Stimulated activated CD4-positive, alpha-beta T cell treated with anti-CD3 and anti-CD28 coated beads, Interleukin-1b, Interleukin-23, amount 100 ng/mL, for 4 hours (primary cell): ENCODE results near the gene SCYL3.
"Not testable (repeated sequence)": the region's sequence is repeated elsewhere in the genome, so short reads cannot be mapped to it uniquely, and the experiment has no call there.

Source experiments
- DNase-seq, 2 donors: peaks; one replicate each; pipeline ENCODE4 v3.0.0-alpha.2; 2020; ENCODE audit warnings: low read depth in 2 of 2

The SCYL3 gene

DNA sequence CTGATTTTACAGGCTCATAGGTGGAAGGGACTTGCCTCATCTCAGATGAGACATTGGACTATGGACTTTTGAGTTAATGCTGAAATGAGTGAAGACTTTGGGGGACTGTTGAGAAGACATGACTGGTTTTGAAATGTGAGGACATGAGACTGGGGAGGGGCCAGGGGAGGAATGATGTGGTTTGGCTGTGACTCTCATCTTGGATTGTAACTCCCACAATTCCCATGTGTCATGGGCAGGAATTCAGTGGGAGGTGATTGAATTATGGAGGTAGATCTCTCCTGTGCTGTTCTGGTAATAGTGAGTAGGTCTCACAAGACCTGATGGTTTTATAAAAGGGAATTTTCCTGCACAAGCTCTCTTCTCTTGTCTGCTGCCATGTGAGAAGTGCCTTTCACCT, 20.8 kb downstream of the SCYL3 start:
- no peak for DNase-seq

DNA sequence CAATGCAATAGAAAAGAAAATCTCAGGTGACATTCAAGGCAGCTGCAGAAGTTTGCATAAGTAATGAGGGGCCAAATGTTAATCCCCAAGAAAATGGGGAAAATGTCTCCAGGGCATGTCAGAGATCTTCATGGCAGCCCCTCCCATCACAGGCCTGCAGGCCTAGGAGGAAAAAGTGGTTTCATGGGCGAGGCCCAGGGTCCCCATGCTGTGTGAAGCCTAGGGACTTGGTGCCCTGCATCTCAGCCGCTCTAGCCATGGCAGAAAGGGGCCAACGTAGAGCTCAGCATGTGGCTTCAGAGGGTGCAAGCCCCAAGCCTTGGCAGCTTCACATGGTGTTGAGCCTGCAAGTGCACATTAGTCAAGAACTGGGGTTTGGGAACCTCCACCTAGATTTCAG, 21.7 kb downstream of the SCYL3 start:
- DNase-seq = not testable (repeated sequence)

DNA sequence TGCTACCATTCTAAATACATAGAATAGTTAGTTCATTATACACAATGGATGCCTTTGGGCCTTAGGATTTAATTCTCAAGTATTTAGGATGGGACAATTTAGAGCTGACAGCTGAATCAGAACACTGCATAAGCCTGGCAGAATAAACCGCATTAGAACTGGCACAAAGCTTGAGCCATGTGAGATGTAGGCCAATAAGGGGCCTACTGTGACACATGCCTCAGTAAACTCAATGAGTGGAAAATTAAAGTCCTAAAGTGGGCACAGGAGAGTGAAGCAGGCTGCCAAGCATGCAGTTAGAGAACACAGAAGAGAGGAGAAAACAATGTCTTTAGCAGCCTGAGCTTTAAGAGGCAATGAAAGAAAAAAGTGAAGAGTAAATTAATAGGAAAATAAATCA, 24.3 kb downstream of the SCYL3 start:
- DNase-seq = no peak

DNA sequence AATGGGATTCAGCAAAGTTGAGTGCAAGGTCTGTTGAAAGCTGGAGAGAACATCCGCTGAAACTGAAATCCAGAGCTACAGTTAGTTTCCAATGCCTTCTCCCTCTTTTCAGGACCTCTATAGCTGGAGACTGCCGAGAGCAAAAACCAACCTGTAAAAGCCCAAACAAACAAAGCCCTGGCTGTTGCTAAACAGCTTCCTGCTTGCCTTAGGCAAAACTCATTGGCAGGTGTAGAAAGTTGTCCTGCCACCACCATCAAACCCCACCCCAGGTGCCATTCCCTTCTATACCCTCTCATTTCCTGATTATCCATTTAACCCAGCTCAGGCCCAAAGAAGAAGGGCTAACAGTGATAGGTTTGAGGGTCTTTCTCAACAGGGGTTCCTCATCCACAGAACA, 24.7 kb downstream of the SCYL3 start:
- DNase-seq = no peak

DNA sequence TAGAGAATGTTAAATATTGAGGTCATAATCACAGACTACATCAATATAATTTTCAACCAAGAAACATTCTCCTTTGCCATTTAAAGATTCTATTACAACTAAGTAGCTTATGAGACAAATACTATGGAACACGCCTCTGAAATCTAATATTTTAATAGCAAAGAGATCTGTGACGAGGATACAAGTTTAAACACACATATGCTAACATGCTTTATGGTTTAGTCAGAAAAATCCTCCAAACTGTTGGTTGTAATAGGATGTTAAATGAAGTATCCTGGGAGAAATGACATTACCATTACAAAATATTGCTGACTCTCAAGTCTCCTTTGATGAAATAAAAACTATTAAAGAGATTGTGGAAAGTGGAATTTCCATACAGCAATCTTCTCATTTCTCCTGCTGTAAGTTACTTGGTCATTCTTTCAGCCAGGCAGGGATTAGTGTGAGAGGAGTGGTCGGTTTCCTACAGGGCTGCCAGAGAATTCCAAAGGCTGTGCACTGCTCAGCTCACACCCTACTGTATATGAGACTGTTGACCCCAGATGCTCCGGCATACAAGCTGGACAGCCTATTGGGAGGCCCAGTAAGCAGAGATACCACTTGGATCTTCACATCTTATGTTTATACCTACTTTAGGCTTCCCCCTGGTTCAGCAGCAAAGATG, 26.6 kb downstream of the SCYL3 start:
- DNase-seq = no peak

DNA sequence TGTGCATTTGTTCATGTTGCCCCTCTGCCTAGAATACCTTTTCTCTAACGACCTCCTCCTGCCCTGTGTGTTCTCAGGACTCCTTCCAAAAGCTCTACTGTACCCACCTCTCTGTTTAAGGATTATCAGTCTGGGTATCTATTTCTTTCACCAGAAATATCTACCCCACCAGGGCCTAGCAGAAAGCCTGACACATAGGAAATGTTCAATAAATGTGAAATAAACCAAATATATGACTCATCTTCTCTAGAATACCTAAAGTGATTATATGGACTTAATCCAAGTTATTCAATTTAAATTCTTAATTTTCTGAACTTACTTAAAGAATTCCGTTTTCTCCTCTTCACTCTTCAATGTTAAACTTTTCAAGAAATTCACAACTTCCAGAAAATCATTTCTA, 27.1 kb downstream of the SCYL3 start:
- no peak for DNase-seq

DNA sequence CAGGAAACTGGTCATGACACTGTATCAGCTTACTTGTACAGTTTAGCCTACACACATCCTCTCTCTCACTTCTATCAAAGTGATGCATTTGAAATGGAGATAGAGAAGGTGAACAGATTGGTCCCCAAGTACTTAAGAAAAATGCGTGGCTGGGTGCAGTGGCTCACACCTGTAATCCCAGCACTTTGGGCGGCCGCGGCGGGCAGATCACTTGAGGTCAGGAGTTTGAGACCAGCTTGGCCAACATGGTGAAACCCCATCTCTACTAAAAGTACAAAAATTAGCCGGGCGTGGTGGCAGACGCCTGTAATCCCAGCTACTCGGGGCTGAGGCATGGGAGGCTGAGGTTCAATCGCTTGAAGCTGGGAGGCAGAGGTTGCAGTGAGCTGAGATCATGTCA, 29.2 kb downstream of the SCYL3 start:
- not testable (repeated sequence) for DNase-seq

DNA sequence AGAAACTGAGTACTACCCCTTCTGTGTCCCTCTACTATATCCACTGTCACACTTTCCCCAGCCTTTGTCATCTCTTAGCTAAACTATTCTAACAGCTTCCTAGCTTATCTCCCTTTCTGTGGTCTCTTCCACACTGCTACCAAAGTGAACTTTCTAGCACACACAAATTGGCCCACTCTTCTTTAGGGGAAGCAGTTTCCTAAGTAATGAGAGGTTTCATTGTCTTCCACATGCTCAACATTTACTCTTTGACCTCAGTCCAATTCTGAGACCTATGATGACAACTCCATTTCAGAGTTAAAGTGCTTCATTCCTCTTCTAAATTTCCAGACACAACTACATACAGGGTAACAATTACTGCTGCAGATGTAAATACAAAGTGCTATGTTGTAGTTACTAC, 32.9 kb downstream of the SCYL3 start:
- DNase-seq = no peak

DNA sequence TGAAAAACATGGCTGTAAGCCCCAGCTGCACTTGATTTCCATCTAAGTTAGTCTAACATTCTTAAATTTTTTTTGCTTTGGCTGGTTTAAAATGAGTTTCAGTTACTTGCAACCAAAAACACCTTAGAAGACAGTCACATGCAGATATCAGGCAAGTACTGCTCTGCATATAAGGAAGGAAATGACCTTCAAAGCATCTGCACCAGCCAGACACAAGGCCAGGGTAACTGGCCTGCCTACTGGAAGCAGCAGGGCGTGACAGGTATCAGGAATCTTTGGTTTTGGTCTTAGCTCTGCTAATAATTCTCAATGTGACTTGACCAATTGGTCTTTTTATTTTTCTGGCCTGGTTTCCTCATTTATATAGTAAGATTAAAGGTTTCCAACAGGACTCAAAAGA, 33.5 kb downstream of the SCYL3 start:
- no peak for DNase-seq

DNA sequence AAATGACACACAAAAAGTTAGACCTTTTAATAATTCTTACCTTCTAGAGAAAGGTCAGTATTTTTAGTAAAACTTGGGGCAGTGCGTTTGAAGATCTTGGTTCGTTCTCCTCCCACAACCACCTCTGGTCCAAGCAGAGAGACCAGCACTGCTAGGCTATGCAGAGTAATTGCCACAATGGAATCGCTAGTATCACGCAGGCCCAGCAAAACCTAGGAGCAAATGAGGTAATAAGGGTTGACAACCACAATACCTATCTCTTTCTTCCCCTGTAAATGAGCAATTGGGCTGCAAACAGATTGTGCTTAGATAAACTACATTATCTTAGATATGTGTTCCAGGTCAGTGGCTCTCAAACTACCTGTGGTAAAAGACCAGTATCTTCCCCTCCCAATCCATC, 34.7 kb downstream of the SCYL3 start:
- DNase-seq = no peak

DNA sequence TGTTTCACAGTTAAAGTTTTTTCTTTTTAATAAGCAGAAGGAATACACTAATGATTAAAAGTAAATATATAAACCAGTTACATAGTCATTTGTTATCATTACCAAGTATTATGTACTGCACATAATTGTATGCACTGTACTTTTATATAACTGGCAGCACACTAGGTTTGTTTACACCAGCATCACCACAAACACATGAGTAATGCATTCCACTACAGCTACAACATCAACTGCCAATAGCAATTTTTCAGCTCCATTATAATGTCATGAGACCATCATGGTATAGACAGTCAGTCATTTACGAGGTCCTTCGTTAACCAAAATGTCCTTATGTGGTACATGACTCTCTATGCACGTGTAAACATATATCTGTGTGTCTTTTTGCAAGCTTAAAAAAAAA, 35.2 kb downstream of the SCYL3 start:
- no peak for DNase-seq

DNA sequence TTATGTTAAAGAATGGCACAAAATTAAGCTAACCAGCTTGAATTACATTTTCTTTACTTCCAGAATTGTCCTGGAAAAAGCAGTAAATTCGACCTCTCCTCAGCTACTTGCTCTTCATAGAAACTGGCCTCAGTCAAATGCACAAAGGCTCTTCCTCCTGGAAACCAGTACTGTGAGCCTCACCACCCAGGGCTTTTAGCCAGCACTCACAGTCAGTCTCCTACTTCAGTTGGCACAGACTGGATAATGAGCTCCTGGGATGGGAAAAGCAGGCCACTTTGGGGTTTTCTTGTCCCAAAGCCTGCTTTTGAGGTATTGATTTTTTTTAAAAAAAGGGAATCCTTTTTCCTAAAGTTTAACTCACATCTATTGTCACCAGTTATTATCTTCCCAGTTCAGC, 40.4 kb downstream of the SCYL3 start:
- no peak for DNase-seq

DNA sequence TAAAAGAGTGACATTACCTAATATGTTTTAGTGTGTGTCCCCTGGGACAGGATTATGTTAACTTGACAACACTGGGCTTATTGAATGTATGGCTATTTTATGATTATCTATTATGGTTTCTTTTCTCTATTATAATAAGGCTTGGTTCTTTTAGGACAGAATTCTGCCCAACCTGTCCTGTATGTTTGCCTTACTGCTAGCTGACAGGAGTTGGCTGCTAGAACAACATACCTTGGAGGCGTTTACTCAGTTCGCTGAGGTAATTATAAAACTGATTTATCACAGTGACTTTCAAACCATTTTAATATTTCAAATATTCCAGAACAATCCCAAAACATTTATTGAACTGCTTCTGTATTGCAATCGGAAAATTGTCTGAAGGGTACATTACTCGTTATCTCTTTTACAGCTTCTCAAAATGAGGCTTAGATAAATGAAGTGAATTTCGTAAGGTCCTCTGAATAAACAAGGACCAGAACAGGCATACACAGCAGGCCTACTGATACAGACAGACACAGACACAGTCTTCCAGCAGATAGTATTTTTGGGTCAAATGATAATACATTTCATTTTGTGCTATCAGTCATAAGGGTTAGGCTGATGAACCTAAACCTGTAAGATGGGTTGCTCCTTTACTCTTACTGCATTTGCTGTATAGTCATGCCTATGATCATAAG, 44.2 kb downstream of the SCYL3 start:
- DNase-seq = no peak

DNA sequence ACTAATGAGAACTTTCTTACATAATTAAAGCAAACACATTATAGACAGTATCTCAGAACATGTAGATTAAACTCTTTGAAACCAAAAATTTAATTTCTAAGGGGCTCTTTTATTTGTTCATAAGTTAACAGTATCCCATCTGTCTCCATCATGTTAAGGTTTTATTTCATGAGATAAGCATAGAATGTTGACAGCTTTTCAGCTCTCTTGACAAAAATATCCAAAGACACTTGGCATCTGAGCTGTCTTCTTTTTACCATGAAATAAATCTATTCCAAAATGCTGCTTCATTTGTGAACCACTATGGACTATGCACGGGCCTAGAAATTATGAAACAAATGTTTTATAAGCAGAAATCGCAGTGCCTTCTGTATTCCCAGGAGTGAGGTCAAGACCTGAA, 45.2 kb downstream of the SCYL3 start:
- no peak for DNase-seq

DNA sequence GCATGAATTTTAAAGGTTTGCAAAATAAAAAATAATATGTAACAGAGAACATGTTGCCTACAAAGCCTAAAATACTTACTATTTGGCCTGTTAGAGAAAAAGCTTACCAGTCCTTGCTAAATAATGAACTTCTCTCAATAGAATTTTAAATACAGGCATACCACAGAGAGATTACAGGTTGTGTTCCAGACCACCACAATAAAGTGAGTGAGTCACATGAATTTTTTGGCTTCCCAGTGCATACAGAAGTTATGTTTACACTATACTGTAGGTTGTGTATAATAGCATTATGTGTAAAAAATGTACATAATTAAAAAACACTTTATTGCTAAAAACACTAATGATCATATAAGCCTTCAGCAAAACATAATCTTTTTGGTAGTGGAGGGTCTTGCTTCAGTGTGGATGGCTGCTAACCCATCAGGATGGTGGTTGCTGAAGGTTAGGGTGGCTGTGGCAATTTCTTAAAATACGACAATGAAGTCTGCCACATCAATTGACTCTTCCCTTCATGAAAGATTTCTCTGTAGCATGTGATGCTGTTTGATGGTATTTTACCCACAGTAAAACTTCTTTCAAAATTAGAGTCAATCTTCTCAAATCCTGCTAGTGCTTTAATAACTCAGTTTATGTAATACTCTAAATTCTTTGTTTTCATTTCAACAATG, 48.6 kb downstream of the SCYL3 start:
- DNase-seq = no peak

DNA sequence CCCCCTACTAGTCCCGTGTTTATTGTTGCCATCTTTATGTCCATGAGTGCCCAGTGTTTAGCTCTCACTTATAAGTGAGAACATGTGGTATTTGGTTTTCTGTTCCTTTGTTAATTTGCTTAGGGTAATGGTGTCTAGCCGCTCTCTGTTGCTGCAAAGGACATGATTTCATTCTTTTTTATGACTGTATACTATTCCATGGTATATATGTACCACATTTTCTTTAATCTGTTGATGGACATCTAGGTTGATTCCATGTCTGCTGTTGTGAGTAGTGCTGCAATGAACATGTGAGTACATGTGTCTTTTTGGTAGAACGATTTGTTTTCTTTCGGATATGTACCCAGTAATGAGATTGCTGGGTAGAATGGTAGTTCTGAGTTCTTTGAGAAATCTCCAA, 54.8 kb downstream of the SCYL3 start:
- DNase-seq = no peak

DNA sequence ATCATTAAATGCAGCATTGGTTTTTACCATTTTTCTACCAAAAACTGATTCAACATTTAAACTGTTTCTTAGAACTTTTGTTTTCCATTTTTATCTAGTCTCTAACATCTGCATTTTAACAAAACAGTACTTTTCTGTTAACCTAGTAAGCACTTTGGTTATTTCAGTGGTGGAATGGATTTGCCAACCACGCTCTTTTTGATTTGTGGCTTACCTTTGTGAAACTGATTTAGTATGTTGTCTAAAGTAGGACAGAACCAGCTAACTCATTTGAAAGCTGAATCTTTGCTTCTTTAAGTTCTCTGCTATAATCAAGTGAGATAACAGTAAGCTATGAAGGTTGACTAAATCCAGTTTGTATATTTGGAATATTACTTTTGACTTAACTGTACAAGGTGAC, 57.5 kb downstream of the SCYL3 start:
- DNase-seq = no peak

DNA sequence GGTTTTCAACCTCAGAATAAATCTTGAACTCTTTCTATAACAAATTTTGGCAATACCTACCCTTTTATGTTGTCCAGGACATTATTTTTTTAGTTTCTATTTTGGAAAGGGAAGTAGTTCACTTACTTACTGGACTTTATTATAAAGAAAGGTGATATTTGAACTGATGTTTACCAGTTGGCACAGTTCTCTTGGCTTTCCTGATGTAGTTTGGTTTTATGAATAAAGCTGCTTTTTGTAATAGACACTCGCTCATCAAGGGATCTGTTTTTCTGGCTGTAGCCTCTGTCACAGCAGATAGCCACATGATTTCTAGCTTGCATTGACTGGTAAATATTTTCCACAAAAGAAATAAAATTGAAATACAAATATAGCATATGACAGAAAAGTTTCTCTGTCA, 58.0 kb downstream of the SCYL3 start:
- DNase-seq = no peak

DNA sequence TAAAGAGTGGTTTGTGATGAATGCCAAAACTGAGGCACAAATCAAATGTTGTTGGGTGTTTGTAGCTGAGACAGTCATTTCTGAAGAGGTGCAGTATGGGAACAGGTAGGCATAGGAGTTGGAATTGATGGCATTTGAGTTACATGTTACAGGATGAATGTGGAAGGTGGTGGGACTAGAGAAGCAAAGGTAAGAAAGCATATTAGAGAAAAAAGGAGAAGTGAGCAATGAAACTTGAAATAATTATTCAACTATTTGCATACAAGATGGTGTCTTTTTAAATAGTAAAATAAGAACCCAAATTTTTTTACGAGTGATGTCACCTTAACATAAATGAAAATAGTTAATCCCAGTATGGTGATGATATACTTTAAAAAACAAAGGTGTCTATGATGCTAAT, 58.8 kb downstream of the SCYL3 start:
- DNase-seq = no peak

DNA sequence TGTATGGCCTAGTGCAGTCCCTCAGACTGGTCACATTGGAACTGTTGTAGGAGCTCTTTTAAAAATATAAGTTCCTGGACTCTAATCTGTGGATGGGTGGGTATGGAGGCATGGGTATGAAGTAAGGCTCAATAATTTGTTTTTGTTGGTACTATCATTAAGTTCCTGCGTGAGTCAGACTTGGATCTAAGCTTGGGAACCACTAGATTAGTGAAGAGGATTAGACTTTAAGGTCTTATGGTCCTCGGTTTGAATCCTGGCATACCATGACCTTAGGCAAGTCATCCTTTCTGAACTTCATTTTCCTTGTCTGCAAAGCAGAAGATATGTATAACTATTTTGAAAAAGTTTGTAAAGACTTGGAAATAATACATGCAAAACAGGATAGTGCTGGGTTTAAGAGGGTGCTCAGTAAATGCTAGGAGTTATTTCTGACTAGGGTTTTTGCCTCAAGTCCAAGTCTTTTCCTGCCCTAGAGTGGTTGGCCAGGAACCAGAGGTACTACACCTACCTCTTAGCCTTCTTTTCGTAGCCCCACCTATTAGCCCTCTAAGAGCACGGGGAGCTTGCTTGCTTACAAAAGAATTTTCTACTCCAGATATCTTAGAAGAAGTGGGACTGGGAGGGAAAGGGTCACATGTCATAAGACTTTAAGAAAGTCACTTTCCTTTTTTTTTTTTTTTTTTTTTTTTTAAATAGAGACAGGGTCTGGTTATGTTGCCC, 60.4 kb downstream of the SCYL3 start:
- no peak for DNase-seq

DNA sequence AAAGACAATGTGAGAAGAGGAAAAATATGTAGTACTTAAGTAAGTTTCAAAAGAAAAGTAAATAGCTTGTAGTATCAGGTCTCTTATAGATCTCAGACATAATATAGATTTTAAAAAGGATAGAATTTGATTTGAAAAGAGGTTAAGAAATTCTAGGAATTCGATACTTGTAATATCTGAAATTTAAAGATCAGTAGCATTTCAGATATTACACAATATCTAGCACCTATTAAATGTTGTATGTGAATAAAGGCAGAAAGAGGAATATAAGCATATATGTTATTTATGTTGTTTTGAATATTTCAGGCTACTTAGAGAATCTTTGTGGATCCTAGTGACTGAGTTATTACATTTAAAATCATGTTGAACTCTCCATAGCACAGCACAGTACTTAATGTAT, 64.0 kb downstream of the SCYL3 start:
- DNase-seq = no peak

DNA sequence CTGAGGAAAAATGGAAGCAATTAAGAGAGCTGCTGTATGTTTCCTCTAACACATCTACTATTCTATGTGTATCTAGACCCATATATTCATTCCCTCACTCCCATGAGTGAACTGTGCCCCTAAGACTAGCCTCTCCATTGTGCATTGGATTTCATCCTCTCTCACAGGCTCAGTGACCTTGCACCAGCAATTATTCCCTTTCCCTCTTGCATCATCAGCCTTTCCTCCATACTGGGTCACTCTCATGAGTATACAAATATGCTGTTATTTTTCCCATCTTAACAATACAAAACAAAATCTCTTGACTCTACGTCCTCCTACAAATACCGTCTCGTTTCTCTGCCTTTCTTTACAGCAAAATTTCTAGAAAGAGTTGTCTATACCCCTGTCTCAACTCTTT, 69.5 kb downstream of the SCYL3 start:
- no peak for DNase-seq

DNA sequence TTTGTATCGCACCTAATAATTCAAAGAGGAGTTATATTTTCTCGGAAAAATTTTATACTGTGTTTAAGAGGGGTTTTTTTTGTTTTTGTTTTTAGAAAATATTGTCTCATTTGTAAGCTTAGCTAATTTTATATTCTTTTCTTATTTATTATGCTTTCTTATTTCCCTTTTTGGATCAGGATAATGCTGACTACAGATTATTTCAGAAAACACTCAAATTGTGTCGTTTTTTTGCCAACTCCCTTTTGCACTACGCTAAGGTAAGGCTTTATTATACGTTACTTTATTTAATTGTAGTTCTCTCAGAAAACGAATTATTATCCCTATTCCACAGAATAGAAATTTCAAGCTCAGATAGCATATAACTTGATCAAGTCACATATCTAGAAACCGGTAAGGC, 72.2 kb downstream of the SCYL3 start:
- no peak for DNase-seq
